OCI-LY1 (cell line): ENCODE data around the gene DNAJB8.

ENCODE experiments used
- H2AFZ ChIP-seq: fragments of 200-600 bp; sonication (generic), shearing (Covaris generic); 2 replicates; pipeline ENCODE4 v1.6.0; 2014; ENCODE audit warnings: antibody characterized with exemption, mild to moderate bottlenecking, low read length
- H3F3A ChIP-seq: fragments of 200-600 bp; sonication (generic), shearing (Covaris generic); 2 replicates; pipeline ENCODE4 v1.6.0; 2014; ENCODE audit warnings: mild to moderate bottlenecking, antibody characterized with exemption, low read length, moderate library complexity; ENCODE audit not compliant: insufficient read depth
- H3K27ac ChIP-seq: fragments of 200-600 bp; sonication (generic); 2 replicates; pipeline ENCODE4 v1.5.1; 2014; ENCODE audit warnings: low read length, mixed run types, mild to moderate bottlenecking, low read depth; ENCODE audit not compliant: poor library complexity, severe bottlenecking
- H3K27me3 ChIP-seq: fragments of 200-600 bp; sonication (generic); 2 replicates; pipeline ENCODE4 v1.6.0; 2014; ENCODE audit warnings: antibody characterized with exemption, mild to moderate bottlenecking, low read length, moderate library complexity; ENCODE audit not compliant: insufficient read depth
- H3K36me3 ChIP-seq: fragments of 200-600 bp; sonication (generic); 2 replicates; pipeline ENCODE4 v1.6.1; 2014; ENCODE audit warnings: mild to moderate bottlenecking, antibody characterized with exemption, low read length, moderate library complexity, mixed read lengths; ENCODE audit not compliant: insufficient read depth
- H3K4me1 ChIP-seq: fragments of 200-600 bp; sonication (generic); 2 replicates; pipeline ENCODE4 v1.5.1; 2014; ENCODE audit warnings: mild to moderate bottlenecking, low read length, moderate library complexity; ENCODE audit not compliant: insufficient read depth, severe bottlenecking
- H3K4me2 ChIP-seq: fragments of 200-600 bp; sonication (generic), shearing (Covaris generic); 2 replicates; pipeline ENCODE4 v1.6.1; 2014; ENCODE audit warnings: low read length
- H3K4me3 ChIP-seq: fragments of 200-600 bp; sonication (generic); 2 replicates; pipeline ENCODE4 v1.5.1; 2014; ENCODE audit warnings: low read length, low read depth, mild to moderate bottlenecking, mixed read lengths; ENCODE audit not compliant: poor library complexity, severe bottlenecking
- H3K79me2 ChIP-seq: fragments of 200-600 bp; shearing (Covaris generic); 2 replicates; pipeline ENCODE4 v1.6.1; 2016; ENCODE audit warnings: mixed run types, low read length, mixed read lengths; ENCODE audit not compliant: insufficient read depth
- H3K9ac ChIP-seq: fragments of 200-600 bp; sonication (generic), shearing (Covaris generic); 2 replicates; pipeline ENCODE4 v1.6.1; 2014; ENCODE audit warnings: mild to moderate bottlenecking, low read length, mixed read lengths
- H3K9me2 ChIP-seq: fragments of 200-600 bp; sonication (generic), shearing (Covaris generic); 2 replicates; pipeline ENCODE4 v1.6.1; 2014; ENCODE audit warnings: low read depth, mild to moderate bottlenecking, low read length, mixed read lengths
- H3K9me3 ChIP-seq: fragments of 200-600 bp; shearing (Covaris generic); 2 replicates; pipeline ENCODE4 v1.6.1; 2014; ENCODE audit warnings: low read length, mixed read lengths
- H4K20me1 ChIP-seq: fragments of 200-600 bp; sonication (generic), shearing (Covaris generic); 2 replicates; pipeline ENCODE4 v1.6.0; 2016; ENCODE audit warnings: mild to moderate bottlenecking, low read length; ENCODE audit not compliant: insufficient read depth
- CTCF ChIP-seq: fragments of 200-600 bp; sonication (generic), shearing (Covaris generic); IDR thresholded peaks from 2 replicates; pipeline ENCODE4 v1.5.1; 2017; ENCODE audit warnings: mild to moderate bottlenecking, antibody characterized with exemption, low read length, moderate library complexity, mixed read lengths
- EZH2 ChIP-seq: fragments of 200-600 bp; sonication (generic), shearing (Covaris generic); IDR thresholded peaks from 2 replicates; pipeline ENCODE4 v1.8.0; 2017; ENCODE audit warnings: borderline replicate concordance, mixed run types, mild to moderate bottlenecking, antibody characterized with exemption, low read length, moderate library complexity, mixed read lengths

The DNAJB8 gene

GRCh38 chr3:128499724-128500275, 33.1 kb upstream of the DNAJB8 start:
- H3K4me1 ChIP-seq: peaks cover 3% of the 10 kb centered on the region
- no peak overlapping the region for H2AFZ ChIP-seq
- no peaks in the 10 kb centered on the region for H3K36me3 ChIP-seq
- no peak overlapping the region for H3K9ac ChIP-seq
- no peaks in the 10 kb centered on the region for H3K9me3 ChIP-seq
- no peaks in the 10 kb centered on the region for H3K9me2 ChIP-seq
- H3K4me3 ChIP-seq: no peak overlapping the region
- no peaks in the 10 kb centered on the region for H3K79me2 ChIP-seq
- no peak for TF ChIP-seq EZH2
- no peak for TF ChIP-seq CTCF
- no peak overlapping the region for H3K27ac ChIP-seq
- H3F3A ChIP-seq: no peaks in the 10 kb centered on the region
- H3K4me2 ChIP-seq: no peak overlapping the region
- H4K20me1 ChIP-seq: no peaks in the 10 kb centered on the region
- H3K27me3 ChIP-seq: peaks cover 21% of the 10 kb centered on the region

GRCh38 chr3:128498901-128499530, 32.3 kb upstream of the DNAJB8 start:
- Histone ChIP-seq H3K36me3 (no peaks in the 10 kb centered on the region), H3K79me2 (no peaks in the 10 kb centered on the region), H3K9me2 (no peaks in the 10 kb centered on the region), H3K4me3 (no peak overlapping the region), H4K20me1 (no peaks in the 10 kb centered on the region), H3K4me1 (peaks cover 3% of the 10 kb centered on the region), H3K9ac (no peak overlapping the region), H3K4me2 (no peak overlapping the region), H3F3A (no peaks in the 10 kb centered on the region), H3K27me3 (peaks cover 21% of the 10 kb centered on the region), H3K9me3 (no peaks in the 10 kb centered on the region), H2AFZ (no peak overlapping the region), H3K27ac (no peak overlapping the region)
- TF ChIP-seq CTCF (no peak), EZH2 (no peak)

- Histone ChIP-seq H3K9me3 (no peaks in the 10 kb centered on the region), H3K4me2 (peak overlapping the region; percentile 66), H3K4me1 (peaks cover 3% of the 10 kb centered on the region), H3K36me3 (no peaks in the 10 kb centered on the region), H3K27me3 (peaks cover 21% of the 10 kb centered on the region), H3K9me2 (no peaks in the 10 kb centered on the region), H3K4me3 (peak overlapping the region; percentile 59), H2AFZ (no peak overlapping the region), H3K79me2 (no peaks in the 10 kb centered on the region), H3K27ac (no peak overlapping the region), H3K9ac (no peak overlapping the region), H4K20me1 (no peaks in the 10 kb centered on the region), H3F3A (no peaks in the 10 kb centered on the region)
- TF ChIP-seq CTCF (no peak; the same call in 1 of the 2 replicates), EZH2 (no peak)
Measured at GRCh38 chr3:128498127-128498626, 31.5 kb upstream of the DNAJB8 start.
